WI38 (cell line): ENCODE data around the gene DNASE1L3.

Source experiments
- H3K4me3 ChIP-seq: 2 replicates; pipeline ENCODE4 v1.5.1; 2011; ENCODE audit warnings: low read depth, mild to moderate bottlenecking, control low read depth, low read length
- TF ChIP-seq, protein P1 (sequence below): IDR thresholded peaks from 2 replicates; pipeline ENCODE4 v1.5.1; 2012; ENCODE audit warnings: low read depth, mild to moderate bottlenecking, control low read depth, low read length

Gene DNASE1L3

DNA sequence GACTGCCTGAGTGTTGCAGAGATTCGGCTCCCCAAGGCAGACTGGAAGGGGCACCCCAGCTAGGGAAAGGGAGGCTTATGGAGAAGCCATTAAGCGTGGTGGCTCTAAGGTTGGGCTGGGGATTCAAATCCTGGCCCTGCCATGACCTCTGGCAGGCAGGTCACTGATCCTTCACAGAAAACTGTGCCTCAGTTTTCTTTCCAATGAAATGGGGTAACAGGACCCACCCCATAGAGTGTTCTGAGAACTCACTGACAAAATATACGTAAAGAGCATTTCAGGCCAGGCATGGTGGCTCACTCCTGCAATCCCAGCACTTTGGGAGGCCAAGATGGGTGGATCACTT, 34.6 kb downstream of the DNASE1L3 start:
- TF ChIP-seq, protein P1, sequence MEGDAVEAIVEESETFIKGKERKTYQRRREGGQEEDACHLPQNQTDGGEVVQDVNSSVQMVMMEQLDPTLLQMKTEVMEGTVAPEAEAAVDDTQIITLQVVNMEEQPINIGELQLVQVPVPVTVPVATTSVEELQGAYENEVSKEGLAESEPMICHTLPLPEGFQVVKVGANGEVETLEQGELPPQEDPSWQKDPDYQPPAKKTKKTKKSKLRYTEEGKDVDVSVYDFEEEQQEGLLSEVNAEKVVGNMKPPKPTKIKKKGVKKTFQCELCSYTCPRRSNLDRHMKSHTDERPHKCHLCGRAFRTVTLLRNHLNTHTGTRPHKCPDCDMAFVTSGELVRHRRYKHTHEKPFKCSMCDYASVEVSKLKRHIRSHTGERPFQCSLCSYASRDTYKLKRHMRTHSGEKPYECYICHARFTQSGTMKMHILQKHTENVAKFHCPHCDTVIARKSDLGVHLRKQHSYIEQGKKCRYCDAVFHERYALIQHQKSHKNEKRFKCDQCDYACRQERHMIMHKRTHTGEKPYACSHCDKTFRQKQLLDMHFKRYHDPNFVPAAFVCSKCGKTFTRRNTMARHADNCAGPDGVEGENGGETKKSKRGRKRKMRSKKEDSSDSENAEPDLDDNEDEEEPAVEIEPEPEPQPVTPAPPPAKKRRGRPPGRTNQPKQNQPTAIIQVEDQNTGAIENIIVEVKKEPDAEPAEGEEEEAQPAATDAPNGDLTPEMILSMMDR = no peak
- H3K4me3 ChIP-seq = no peak overlapping the region

DNA sequence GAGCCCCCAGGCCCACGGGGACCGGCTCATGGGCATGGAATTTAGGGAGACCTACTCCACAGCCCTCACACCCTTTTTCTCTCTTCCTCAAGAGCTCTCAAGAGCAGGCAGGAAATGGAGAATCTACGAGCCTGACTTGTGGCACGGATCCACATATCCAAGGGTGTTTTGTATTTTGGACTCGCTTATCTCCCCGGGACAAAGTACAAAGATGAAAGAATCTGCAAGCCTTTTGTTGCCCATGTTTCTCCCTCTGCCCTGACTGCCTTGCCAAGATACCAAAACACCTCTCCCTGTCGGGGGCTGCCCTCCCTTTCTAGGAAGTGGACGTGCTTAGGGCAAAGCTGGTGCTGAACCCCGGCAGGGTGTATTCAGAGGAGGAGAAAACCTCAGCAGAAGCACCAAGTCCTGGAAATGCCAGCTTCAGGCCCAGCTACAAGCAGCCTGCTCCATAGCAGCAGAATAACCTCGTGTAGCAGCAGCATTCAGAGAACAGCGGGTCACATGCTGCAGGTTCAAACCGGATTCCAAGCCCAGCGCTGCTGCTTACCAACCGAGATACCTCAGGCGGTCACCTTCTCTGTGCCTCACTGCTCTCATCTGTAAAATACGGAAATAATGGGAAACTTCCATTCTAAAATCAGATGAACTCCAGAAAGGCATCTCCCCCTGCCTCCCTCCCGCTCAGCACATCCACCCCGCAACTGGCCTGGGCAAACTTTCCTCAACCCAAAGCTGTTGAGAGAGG, 35.2 kb downstream of the DNASE1L3 start:
- no peak overlapping the region for H3K4me3 ChIP-seq
- TF ChIP-seq, protein P1 = no peak

DNA sequence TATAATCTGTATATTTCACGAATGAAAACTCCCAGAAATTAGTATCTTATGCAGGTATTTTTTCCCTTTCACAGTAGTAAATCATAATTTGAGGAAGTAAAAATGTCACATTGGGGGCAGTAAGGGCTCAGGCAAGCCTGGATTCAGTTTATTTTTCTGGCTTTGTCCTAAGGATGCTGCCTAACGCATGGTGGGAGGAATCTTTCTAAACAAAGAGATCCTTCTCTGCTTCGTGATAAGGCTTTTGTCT, 35.7 kb downstream of the DNASE1L3 start:
- H3K4me3 ChIP-seq = no peak overlapping the region
- TF ChIP-seq, protein P1 = no peak

DNA sequence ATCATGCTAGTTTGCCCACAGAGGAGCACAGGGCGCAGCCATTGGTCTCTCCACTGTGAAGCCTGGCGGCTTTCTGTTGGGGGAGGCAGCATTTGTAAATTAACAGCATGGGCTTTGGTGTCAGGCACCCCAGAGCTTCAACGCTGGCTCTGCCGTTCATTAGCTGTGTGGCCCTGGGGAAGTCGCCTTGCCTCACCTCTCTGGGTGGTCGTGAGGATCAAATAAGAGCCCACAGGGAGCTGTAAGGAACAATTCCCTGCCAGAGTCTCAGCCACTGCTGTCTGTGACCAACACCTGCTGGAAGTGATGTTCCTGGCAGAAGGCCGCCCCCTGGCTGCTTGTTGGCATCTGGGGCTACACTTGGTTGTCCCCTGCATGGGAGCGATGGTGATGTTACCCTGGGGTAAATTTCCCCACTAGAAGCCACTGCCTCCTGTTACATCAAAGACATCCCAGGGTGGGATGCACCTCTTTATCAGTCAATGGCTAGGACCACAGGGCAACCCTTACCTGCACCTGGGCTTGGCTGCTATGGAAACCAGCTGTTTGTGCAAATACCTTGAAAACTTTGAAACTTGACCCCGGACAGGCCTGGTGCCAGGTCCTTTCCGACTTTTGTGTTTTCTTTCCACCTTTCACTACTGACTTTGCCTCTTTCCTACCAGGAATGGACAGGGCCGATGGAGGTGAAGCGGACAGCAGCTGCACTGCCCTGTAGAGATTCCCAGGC, 36.9 kb downstream of the DNASE1L3 start:
- TF ChIP-seq, protein P1 = no peak

DNA sequence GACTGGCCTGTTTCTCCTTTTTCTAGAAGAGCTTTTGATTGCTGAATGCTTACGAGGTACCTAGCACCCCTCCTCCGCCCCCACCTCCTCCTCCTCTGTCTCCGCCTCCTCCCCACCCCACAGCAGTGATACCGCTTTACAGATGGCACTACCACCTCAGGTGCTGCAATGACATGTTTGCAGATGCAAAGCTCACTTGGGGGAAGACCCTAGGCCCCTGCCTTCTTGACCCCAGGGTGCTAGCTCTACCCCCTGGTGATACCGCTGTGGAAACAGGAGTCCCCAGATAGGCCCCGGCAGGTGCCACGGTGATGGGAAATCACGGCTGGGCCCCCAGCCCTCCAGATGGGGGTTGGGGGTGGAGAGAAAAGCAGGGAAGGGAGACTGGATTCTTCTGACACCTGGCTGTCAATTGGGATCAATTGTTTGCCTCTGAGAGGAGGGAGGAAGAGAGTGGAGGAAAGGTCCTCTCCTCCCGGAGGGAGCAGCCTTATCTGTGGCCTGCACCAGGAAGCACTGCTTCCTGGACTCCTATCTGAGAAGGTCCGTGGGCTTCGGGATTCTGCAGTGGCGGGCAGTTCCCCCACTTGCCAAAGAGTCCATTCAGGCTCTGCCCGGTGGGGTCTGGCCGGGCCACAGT, 37.6 kb downstream of the DNASE1L3 start:
- H3K4me3 ChIP-seq = no peak overlapping the region
- TF ChIP-seq, protein P1 = no peak

More for the DNA sequence above, 36.9 kb downstream of the DNASE1L3 start:
- H3K4me3 ChIP-seq = no peak overlapping the region

DNA sequence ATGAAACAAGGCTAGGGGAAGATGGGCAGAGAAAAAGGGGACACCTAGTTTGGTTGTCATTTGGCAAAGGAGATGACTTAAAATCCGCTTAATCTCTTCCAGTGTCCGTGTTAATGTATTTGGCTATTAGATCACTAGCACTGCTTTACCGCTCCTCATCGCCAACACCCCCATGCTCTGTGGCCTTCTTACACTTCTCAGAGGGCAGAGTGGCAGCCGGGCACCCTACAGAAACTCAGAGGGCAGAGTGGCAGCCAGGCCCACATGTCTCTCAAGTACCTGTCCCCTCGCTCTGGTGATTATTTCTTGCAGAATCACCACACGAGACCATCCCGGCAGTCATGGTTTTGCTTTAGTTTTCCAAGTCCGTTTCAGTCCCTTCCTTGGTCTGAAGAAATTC, 39.6 kb downstream of the DNASE1L3 start:
- no peak overlapping the region for H3K4me3 ChIP-seq
- TF ChIP-seq, protein P1 = no peak

DNA sequence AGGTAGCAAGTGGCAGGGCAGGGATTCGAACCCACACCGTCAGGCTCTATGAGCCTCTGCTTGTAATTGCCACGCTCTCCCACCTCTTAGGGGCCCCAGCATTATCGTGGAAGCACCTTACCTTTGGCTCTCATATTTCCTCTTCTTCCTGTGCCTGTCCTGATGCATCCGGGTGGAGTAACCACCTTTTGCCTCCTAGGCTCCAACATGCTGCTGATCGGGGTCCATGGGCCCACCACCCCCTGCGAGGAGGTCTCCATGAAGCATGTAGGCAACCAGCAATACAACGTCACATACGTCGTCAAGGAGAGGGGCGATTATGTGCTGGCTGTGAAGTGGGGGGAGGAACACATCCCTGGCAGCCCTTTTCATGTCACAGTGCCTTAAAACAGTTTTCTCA, 40.4 kb downstream of the DNASE1L3 start:
- TF ChIP-seq, protein P1 = no peak
- H3K4me3 ChIP-seq = no peak overlapping the region
